GM19438 (cell line): ENCODE measurements around the gene ATRNL1.
"Not testable (repeated sequence)": the region's sequence is repeated elsewhere in the genome, so short reads cannot be mapped to it uniquely, and the experiment has no call there.

Experiments used
- ATAC-seq: cut with Tn5 transposase; IDR thresholded peaks from one replicate; pipeline ENCODE4 v1.9.1; 2021; ENCODE audit warnings: low read depth; ENCODE audit not compliant: unreplicated experiment

The ATRNL1 gene

GRCh38 chr10:115207276-115207675 lies 114.1 kb downstream of the ATRNL1 start:
- not testable (repeated sequence) for ATAC-seq

DNA sequence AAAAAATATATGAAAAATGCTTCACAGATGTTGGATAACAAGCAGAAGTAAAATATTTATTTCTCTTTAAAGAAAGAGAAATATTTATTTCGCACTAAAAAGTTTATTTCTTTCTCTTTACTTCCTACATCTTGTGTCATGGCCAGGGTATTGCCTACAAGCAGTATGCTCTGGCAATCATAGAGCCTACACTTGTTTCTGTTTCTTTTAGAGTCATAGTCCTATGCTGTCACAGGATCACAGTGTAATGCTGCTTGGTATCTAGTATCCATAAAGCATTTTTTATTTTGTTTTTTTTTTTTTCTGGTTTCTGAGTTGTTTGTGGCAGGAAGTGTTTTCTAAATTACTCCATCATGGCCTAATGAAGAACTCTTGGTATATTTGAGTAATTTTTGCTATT lies 116.0 kb downstream of the ATRNL1 start:
- no peak for ATAC-seq

- ATAC-seq: no peak
These were observed 121.7 kb downstream of the ATRNL1 start for GRCh38 chr10:115214829-115215228.

DNA sequence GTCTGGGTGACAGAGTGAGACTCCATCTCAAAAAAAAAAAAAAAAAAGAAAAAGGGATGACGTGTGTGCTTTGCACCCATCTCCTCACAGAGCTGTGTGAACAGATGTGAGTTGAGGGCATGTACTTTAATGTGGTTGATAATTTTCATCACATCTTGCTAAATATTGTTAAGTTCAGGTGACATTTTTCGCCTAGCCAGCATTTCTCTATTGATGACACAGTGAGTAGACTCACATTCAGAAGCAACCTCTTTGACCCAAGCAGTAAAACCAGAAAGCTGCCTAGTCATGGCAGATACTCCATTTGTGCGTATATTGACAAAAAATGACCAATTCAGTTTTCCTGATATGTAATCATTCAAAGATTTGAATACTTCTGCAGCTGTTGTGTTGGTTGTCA lies 126.0 kb downstream of the ATRNL1 start:
- ATAC-seq: no peak

DNA sequence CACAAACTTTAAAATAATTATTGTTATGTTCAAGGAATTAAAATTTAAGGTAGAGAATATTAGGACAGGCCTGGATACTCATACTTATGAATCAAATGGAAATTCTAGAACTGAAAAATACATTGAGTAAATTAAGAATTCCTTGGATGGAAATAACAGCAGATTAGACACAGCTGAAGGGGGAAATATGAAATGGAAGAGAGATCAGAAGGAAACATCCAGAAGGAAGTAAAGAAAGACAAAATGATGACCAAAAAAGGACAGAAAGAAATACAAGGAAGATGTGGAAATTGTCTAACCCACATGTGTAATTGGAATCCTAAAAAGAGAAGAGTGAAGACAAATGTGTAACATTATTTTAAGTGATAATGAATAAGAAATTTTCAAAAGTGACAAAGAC lies 128.9 kb downstream of the ATRNL1 start:
- no peak for ATAC-seq

DNA sequence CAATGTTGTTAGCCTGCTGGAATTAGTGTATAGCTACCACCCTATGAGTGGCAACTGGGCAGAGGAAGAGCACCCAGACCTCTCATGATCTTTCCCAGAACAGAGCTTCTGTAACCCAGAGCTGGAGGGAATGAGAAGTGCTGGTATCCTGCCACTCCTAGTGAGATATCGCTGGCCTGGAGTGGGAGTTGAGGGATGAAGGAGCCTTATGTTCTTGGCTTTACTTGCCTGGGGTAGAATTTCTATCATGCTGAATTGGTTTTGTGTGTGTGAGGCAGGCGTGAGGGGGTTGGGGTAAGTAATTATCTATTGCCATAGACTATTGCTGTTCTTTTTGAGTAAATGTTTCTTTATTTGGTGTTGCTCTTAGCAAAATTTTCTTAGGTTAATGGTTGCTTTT lies 146.6 kb downstream of the ATRNL1 start:
- ATAC-seq: no peak

GRCh38 chr10:115250784-115251183 lies 157.6 kb downstream of the ATRNL1 start:
- no peak for ATAC-seq

GRCh38 chr10:115253765-115254164 lies 160.6 kb downstream of the ATRNL1 start:
- not testable (repeated sequence) for ATAC-seq

DNA sequence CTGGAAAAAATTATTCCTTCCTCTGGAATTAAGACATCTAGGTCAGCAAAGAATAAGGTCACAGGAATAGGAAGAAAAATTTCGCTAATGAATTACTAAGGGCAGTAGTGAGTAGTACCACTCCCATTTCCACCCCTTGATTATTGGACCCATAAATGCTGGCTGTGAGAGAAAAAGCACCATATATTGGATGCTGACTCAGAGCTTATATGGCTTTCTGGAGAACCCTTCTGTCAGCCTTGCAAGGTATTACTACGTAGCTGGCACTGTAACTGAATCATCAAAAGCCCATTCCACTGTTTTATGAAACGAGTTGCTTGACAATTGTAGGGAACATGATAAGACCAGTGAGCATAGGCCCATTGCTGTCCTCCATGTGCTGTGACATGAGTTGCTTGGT lies 179.3 kb downstream of the ATRNL1 start:
- ATAC-seq: no peak

DNA sequence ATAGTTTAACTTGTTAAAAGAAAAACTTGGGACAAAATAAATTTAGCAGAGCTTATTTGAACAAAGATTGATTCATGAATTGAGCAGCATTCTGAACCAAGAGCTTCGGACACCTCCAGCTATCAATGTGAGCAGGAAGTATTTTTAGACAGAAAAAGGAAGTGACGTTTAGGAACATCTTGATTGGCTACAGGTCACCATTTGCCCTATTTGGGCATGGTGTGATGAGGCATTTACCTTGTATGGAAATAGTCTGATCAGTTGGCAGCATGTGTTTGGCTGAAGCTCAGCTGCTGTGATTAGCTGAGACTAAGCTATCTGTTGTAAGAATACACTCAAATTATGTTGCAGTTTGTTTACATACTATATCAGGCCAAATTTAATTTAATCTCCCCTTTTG lies 185.1 kb downstream of the ATRNL1 start:
- ATAC-seq: no peak

DNA sequence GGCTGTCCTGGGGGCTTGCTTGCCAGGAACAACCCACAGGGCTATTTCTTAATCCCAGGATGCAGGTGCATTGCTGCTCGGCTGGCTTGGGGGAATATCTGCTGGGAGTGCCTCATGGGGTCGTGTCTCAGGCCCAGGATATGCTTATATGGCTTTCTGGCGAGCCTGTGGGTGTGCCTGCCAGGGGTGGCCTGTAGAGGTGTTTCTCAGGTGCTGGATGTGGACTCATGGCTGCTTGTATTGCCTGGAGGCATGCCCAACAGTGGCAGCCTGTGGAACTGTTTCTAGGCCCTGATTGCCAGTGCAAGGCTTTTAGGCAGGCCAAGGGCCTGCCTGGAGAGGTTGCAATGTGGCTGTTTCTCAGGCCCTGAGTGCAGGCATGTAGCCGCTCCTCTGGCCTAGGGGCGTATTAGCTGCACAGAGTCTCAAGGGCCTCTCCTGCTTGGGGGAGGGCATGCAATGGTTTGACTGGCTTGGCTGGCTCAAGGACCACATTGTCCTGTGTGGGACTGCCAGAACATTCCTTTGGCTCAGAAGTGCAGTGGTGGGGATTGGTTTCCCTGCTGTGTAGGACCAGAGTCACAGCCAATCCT lies 202.1 kb downstream of the ATRNL1 start:
- no peak for ATAC-seq

DNA sequence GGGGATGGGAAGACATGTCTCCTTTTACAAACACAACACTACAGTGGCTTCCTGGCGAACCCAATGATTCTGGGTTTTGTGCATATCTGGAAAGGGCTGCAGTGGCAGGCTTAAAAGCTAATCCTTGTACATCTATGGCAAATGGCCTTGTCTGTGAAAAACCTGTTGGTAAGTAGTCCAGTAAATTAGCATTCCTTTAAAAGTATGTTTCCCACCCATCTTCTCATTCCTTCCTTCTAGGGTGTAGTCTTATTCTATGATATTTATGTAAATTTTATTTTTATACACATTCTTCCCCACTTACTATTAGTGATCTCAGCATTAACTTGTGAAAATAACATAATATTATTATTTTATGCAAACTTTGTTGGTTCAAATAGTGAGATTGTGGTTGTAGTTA lies 206.9 kb downstream of the ATRNL1 start:
- no peak for ATAC-seq

- not testable (repeated sequence) for ATAC-seq
These were observed 226.5 kb downstream of the ATRNL1 start for GRCh38 chr10:115319669-115320068.

- ATAC-seq: no peak
These were observed 228.2 kb downstream of the ATRNL1 start for GRCh38 chr10:115321360-115321759.

GRCh38 chr10:115328331-115328730 lies 235.2 kb downstream of the ATRNL1 start:
- no peak for ATAC-seq

- no peak for ATAC-seq
These were observed 242.2 kb downstream of the ATRNL1 start for GRCh38 chr10:115335366-115335765.

DNA sequence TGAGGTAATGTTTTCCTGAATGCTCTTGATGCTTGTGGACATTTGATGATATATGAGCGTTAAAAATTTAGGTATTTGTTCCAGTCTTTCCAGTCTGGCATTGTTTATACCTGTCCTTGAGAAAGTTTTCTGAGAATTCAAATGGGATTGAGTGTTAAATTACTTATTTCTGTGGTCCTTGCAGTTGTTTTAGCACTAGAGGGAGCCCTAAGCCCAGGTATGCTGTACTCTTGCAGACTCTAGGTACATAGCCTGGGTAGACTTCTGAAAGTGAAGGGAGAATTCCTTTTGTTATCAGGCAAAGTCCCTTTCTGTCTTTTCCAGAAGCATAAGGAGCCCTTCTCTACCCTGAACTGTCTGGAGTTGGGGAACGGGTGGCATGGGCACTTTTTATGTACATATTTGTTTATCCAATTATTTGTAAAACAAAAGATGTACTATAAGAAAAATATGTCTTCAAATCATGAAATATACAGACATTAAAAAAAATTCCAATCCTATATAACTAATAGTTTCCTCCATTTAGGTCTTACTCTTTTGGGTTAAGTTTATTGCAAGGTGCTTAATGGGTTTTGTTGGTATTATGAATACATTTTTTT lies 262.1 kb downstream of the ATRNL1 start:
- ATAC-seq: no peak

DNA sequence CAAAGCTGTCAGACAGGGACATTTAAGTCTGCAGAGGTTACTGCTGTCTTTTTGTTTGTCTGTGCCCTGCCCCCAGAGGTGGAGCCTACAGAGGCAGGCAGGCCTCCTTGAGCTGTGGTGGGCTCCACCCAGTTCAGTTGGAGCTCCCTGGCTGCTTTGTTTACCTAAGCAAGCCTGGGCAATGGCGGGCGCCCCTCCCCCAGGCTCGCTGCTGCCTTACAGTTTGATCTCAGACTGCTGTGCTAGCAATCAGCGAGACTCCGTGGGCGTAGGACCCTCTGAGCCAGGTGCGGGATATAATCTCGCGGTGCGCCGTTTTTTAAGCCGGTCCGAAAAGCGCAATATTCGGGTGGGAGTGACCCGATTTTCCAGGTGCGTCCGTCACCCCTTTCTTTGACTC lies 274.8 kb downstream of the ATRNL1 start:
- ATAC-seq: not testable (repeated sequence)

DNA sequence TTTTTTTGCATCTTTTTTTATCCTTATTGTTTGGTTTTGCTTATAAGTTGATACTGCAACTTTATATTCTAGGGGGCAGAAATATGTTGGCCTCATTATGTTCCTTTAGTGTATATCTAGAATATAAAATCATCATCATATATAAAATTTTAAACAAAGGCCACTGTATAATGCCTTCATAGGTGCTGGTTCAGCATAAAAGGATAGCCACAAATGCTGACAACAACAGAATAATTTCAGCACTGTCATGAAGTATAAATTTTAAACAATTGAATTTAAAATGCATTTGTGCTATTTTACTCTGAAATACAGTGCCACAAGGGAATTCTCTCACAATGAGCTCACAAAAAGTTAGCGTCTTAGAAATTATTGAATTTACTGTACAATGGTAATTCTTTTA lies 285.9 kb downstream of the ATRNL1 start:
- ATAC-seq: no peak

GRCh38 chr10:115384665-115385064 lies 291.5 kb downstream of the ATRNL1 start:
- ATAC-seq: no peak

DNA sequence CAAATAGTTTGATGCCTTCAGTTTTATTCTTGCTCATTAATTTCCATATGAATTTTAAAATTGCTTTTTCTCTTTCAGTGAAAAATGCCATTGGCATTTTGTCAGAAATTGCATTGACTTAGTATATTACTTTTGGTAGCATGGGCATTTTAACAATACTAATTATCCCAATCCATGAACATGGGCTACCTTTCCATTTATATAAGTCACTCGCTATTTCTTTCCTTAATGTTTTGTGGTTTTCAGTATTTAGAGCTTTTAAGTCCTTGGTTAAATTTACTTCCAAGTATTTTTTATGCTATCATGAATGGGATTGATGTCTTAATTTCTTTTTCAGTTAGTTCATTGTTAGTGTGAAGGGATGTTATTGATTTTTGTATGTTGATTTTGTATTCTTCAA lies 297.4 kb downstream of the ATRNL1 start:
- ATAC-seq: no peak

DNA sequence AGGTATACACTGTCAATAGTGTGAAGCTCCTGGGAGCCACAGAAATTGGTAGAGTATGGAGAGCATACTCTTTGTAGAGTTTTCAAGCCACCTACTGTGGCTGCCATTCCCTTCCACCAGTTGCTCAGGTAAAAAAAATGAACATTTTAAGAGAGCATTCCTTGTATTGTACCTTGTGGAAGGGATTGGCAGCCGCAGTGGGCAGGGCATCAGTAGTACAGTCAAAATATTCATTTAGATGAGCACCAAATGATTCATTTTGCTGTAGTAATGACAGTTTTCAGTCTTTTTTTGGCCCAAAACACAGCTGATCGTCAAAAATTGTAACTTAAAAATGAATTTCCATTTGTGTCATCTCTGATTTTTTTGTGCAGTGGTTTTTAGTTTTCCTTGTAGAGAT lies 304.9 kb downstream of the ATRNL1 start:
- no peak for ATAC-seq

- ATAC-seq: no peak
These were observed 309.5 kb downstream of the ATRNL1 start for GRCh38 chr10:115402699-115403098.
